ENCODE measurements around the gene AP1S1.

- TF ChIP-seq CTCF (IDR thresholded peaks at IDR 0.05) (no peak), POLR2A (IDR thresholded peaks at IDR 0.05) (no peak)
These were observed 47.7 kb downstream of the AP1S1 start for GRCh38 chr7:101201695-101202602.

Data from heart left ventricle (tissue), 13 donors.